GM23338 (cell line): ENCODE measurements around the gene ZNHIT1. TPM values are rescaled to one million over a fixed set of nuclear protein-coding genes. Genes with fewer than 3 reads are reported as not detected.
A peak's percentile ranks its signal among the peaks of the same experiment; 100 is the strongest.

Experiments
- ATAC-seq: fragments of 200-7000 bp; cut with Tn5 transposase; 3 replicates; pipeline ENCODE4 v1.9.1; 2020
- DNase-seq: peaks from one replicate; pipeline ENCODE4 v3.0.0-alpha.2; 2015; ENCODE audit warnings: low spot score
- H2AFZ ChIP-seq: fragments of 200-600 bp; sonication (generic); 2 replicates; pipeline ENCODE4 v1.8.0; 2016; ENCODE audit warnings: antibody characterized with exemption, mild to moderate bottlenecking, moderate library complexity
- H3F3A ChIP-seq: fragments of 200-600 bp; sonication (generic); replicated peaks from 2 replicates; pipeline ENCODE4 v1.8.0; 2017; ENCODE audit warnings: antibody characterized with exemption, mixed run types, low read depth
- H3K27ac ChIP-seq: fragments of 200-600 bp; sonication (generic); 2 replicates; pipeline ENCODE4 v1.6.1; 2016; ENCODE audit warnings: low read depth
- H3K27me3 ChIP-seq: fragments of 200-600 bp; sonication (generic); 2 replicates; pipeline ENCODE4 v1.8.0; 2016; ENCODE audit warnings: mild to moderate bottlenecking, mixed run types, moderate library complexity; ENCODE audit not compliant: insufficient read depth
- H3K36me3 ChIP-seq: fragments of 200-600 bp; sonication (generic); 2 replicates; pipeline ENCODE4 v1.8.0; 2016; ENCODE audit warnings: mild to moderate bottlenecking; ENCODE audit not compliant: insufficient read depth
- H3K4me1 ChIP-seq: fragments of 200-600 bp; sonication (generic); 2 replicates; pipeline ENCODE4 v1.8.0; 2016; ENCODE audit warnings: mild to moderate bottlenecking, moderate library complexity; ENCODE audit not compliant: insufficient read depth
- H3K4me2 ChIP-seq: fragments of 200-600 bp; sonication (generic); 2 replicates; pipeline ENCODE4 v1.7.1; 2017; ENCODE audit warnings: mixed run types
- H3K4me3 ChIP-seq: fragments of 200-600 bp; sonication (generic); 2 replicates; pipeline ENCODE4 v1.6.1; 2016; ENCODE audit warnings: mixed run types
- H3K79me2 ChIP-seq: fragments of 200-600 bp; sonication (generic); replicated peaks from 2 replicates; pipeline ENCODE4 v1.8.0; 2017; ENCODE audit warnings: mild to moderate bottlenecking; ENCODE audit not compliant: insufficient read depth
- H3K9me2 ChIP-seq: fragments of 200-600 bp; sonication (generic); 2 replicates; pipeline ENCODE4 v1.8.0; 2017; ENCODE audit not compliant: insufficient read depth
- H4K20me1 ChIP-seq: fragments of 200-600 bp; sonication (generic); replicated peaks from 2 replicates; pipeline ENCODE4 v1.8.0; 2017; ENCODE audit warnings: mild to moderate bottlenecking; ENCODE audit not compliant: insufficient read depth
- H3K27ac Mint-ChIP-seq: 2 replicates; pipeline ENCODE4 v1.8.0; 2020; ENCODE audit warnings: inconsistent platforms, mild to moderate bottlenecking, moderate library complexity, mixed read lengths
- H3K27me3 Mint-ChIP-seq: 3 replicates; pipeline ENCODE4 v1.8.0; 2022; ENCODE audit warnings: low read depth, mild to moderate bottlenecking, moderate library complexity, mixed read lengths, inconsistent platforms; ENCODE audit not compliant: insufficient read depth, poor library complexity
- H3K36me3 Mint-ChIP-seq: 3 replicates; pipeline ENCODE4 v1.8.0; 2021; ENCODE audit warnings: low read depth, mild to moderate bottlenecking, inconsistent platforms, moderate library complexity, mixed read lengths
- H3K4me1 Mint-ChIP-seq: 3 replicates; pipeline ENCODE4 v1.8.0; 2020; ENCODE audit warnings: mild to moderate bottlenecking, inconsistent platforms, mixed read lengths
- H3K4me3 Mint-ChIP-seq: 3 replicates; pipeline ENCODE4 v1.8.0; 2021; ENCODE audit warnings: moderate library complexity, mild to moderate bottlenecking, inconsistent platforms, mixed read lengths
- H3K9me3 Mint-ChIP-seq: 3 replicates; pipeline ENCODE4 v1.8.0; 2020; ENCODE audit warnings: moderate library complexity, mild to moderate bottlenecking, inconsistent platforms, mixed read lengths
- CREB1 ChIP-seq: fragments of 250-450 bp; sonication (Bioruptor Pico); IDR thresholded peaks from 2 replicates; pipeline ENCODE4 v1.5.0; 2020; ENCODE audit warnings: low read depth, mild to moderate bottlenecking, moderate library complexity
- ETS1 ChIP-seq: IDR thresholded peaks from 2 replicates; pipeline ENCODE4 v1.6.1; 2016; ENCODE audit warnings: antibody characterized with exemption
- NANOG ChIP-seq: IDR thresholded peaks from 2 replicates; pipeline ENCODE4 v1.6.1; 2016; ENCODE audit warnings: antibody characterized with exemption, borderline replicate concordance
- POLR2AphosphoS5 ChIP-seq: IDR thresholded peaks from 2 replicates; pipeline ENCODE4 v1.6.1; 2016; ENCODE audit warnings: antibody characterized with exemption, low read depth
- REST ChIP-seq: IDR thresholded peaks from one replicate; pipeline ENCODE4 v1.6.1; 2018; ENCODE audit warnings: antibody characterized with exemption; ENCODE audit not compliant: unreplicated experiment
- ZNF331 ChIP-seq: fragments of 250-450 bp; sonication (Bioruptor Pico); IDR thresholded peaks from 2 replicates; pipeline ENCODE4 v1.5.0; 2020; ENCODE audit warnings: low read depth, mild to moderate bottlenecking, moderate library complexity
- polyA plus RNA-seq: library from polyadenylated mRNA; unstranded; fragments of >200 nt; fragmentation: Nextera tagmentation; extraction: Ambion mirVana; gene quantifications from 2 replicates; pipeline ENCODE4 v1.2.1, GENCODE V29; 2016
- total RNA-seq: library from RNA; depleted of rRNA; stranded (reverse); fragments of >200 nt; shearing (Covaris generic); gene quantifications from 2 replicates; pipeline ENCODE4 v1.2.3, GENCODE V29; 2014
- TF ChIP-seq, protein P1 (sequence below): fragments of 250-450 bp; sonication (Bioruptor Pico); IDR thresholded peaks from 2 replicates; pipeline ENCODE4 v1.5.0; 2020; ENCODE audit warnings: mild to moderate bottlenecking, moderate library complexity

Gene ZNHIT1
- total and polyA plus RNA-seq, 2 experiments from 2014 or later, result 64.6 to 113 TPM

DNA sequence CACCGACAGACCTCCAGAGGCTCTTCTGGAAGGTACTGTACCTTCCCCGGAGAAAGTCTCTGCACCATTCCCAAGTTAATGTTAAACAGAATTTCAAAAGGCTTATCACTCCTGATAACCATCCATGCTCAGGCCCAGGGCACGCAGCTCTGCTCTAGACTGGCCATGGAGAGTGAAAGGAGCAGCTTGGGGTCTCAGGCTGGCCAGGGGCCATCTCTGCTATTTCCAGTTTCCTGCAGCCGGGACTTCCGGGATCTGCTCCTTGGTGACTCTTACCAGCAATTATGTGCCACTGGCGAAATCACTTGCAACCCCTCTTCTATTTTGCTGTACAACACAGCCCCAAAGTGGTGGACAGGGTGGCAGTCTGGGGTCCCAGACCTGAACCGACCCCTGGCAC is 13.7 kb downstream of the ZNHIT1 start (continued):
- TF ChIP-seq ZNF331 (CRISPR knock-in tag), result no peak

GRCh38 chr7:101232141-101232850 is 14.3 kb downstream of the ZNHIT1 start:
- Mint-ChIP-seq H3K9me3 (no peaks in the 10 kb centered on the region), H3K4me3 (peak overlapping the region; percentile 73), H3K4me1 (peaks cover 23% of the 10 kb centered on the region), H3K27me3 (peaks cover 14% of the 10 kb centered on the region), H3K36me3 (peaks cover 15% of the 10 kb centered on the region), H3K27ac (no peak overlapping the region)
- DNase-seq, result peak; percentile 89
- Histone ChIP-seq H3K4me1 (peaks cover 26% of the 10 kb centered on the region; the same call in 1 of the 2 replicates), H3K9me2 (no peaks in the 10 kb centered on the region), H4K20me1 (no peaks in the 10 kb centered on the region), H3K79me2 (no peaks in the 10 kb centered on the region), H2AFZ (peak overlapping the region; percentile 92), H3K27me3 (no peaks in the 10 kb centered on the region), H3F3A (peaks cover 28% of the 10 kb centered on the region), H3K27ac (peak overlapping the region; percentile 76), H3K4me3 (peak overlapping the region; percentile 92), H3K4me2 (peak overlapping the region; percentile 94), H3K36me3 (no peaks in the 10 kb centered on the region)
- ATAC-seq, result peak; percentile 88
- TF ChIP-seq ETS1 (0 out of 2 replicates have a peak, but pooled peaks have one; percentile 32), CREB1 (CRISPR knock-in tag) (no peak), POLR2AphosphoS5 (peak; percentile 74)

DNA sequence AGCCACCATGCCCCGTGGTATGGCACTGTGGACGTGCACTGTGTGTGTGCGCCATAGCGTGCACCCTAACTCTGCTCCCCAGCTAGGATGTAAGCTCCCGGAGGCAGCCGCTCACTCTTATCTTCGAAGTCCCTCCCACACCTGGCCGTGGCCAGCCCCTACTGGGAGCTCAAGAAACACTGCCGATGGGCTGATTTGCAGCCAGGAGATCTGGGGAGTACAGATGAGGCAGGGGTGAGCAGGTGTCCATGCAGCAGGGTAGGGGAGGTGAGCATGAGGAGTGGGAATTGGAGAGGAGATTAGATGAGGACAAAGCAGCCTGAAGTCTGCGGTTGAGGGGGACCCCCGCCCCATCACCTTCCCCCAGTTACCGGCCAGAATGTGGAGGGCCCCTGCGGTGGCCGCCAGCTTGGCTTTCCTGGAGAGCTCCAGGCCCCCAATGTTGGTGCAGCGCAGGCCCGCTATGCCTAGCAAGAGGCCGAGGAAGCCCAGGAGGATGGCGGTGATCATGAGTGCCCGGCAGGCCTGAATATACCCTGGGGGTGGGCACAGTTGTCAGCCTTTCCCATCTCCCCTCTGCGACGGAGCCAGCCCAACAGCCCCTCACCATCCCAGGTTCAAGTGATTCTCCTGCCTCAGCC is 16.1 kb downstream of the ZNHIT1 start:
- H3K4me1 Mint-ChIP-seq, result peaks cover 36% of the 10 kb centered on the region
- no peaks in the 10 kb centered on the region for H3K9me3 Mint-ChIP-seq
- no peaks in the 10 kb centered on the region for H3K27me3 ChIP-seq
- H3K79me2 ChIP-seq, result no peaks in the 10 kb centered on the region
- H3K4me1 ChIP-seq, result peaks cover 43% of the 10 kb centered on the region
- DNase-seq (no peak), ATAC-seq (no peak)
- no peaks in the 10 kb centered on the region; the same call in 1 of the 2 replicates for H4K20me1 ChIP-seq
- H3K4me2 ChIP-seq, result no peak overlapping the region
- H3K4me3 ChIP-seq, result no peak overlapping the region
- H3K27ac ChIP-seq, result no peak overlapping the region
- H3K36me3 ChIP-seq, result no peaks in the 10 kb centered on the region
- no peaks in the 10 kb centered on the region for H3K9me2 ChIP-seq
- H3K36me3 Mint-ChIP-seq, result peaks cover 8% of the 10 kb centered on the region
- H3K27ac Mint-ChIP-seq, result no peak overlapping the region
- H3K4me3 Mint-ChIP-seq, result no peak overlapping the region; the same call in 2 of the 3 replicates
- no peak overlapping the region for H2AFZ ChIP-seq
- H3F3A ChIP-seq, result peaks cover 33% of the 10 kb centered on the region
- peaks cover 17% of the 10 kb centered on the region for H3K27me3 Mint-ChIP-seq
- no peak for TF ChIP-seq REST
- TF ChIP-seq CREB1 (CRISPR knock-in tag), result no peak
- no peak for TF ChIP-seq NANOG
- TF ChIP-seq, protein P1, sequence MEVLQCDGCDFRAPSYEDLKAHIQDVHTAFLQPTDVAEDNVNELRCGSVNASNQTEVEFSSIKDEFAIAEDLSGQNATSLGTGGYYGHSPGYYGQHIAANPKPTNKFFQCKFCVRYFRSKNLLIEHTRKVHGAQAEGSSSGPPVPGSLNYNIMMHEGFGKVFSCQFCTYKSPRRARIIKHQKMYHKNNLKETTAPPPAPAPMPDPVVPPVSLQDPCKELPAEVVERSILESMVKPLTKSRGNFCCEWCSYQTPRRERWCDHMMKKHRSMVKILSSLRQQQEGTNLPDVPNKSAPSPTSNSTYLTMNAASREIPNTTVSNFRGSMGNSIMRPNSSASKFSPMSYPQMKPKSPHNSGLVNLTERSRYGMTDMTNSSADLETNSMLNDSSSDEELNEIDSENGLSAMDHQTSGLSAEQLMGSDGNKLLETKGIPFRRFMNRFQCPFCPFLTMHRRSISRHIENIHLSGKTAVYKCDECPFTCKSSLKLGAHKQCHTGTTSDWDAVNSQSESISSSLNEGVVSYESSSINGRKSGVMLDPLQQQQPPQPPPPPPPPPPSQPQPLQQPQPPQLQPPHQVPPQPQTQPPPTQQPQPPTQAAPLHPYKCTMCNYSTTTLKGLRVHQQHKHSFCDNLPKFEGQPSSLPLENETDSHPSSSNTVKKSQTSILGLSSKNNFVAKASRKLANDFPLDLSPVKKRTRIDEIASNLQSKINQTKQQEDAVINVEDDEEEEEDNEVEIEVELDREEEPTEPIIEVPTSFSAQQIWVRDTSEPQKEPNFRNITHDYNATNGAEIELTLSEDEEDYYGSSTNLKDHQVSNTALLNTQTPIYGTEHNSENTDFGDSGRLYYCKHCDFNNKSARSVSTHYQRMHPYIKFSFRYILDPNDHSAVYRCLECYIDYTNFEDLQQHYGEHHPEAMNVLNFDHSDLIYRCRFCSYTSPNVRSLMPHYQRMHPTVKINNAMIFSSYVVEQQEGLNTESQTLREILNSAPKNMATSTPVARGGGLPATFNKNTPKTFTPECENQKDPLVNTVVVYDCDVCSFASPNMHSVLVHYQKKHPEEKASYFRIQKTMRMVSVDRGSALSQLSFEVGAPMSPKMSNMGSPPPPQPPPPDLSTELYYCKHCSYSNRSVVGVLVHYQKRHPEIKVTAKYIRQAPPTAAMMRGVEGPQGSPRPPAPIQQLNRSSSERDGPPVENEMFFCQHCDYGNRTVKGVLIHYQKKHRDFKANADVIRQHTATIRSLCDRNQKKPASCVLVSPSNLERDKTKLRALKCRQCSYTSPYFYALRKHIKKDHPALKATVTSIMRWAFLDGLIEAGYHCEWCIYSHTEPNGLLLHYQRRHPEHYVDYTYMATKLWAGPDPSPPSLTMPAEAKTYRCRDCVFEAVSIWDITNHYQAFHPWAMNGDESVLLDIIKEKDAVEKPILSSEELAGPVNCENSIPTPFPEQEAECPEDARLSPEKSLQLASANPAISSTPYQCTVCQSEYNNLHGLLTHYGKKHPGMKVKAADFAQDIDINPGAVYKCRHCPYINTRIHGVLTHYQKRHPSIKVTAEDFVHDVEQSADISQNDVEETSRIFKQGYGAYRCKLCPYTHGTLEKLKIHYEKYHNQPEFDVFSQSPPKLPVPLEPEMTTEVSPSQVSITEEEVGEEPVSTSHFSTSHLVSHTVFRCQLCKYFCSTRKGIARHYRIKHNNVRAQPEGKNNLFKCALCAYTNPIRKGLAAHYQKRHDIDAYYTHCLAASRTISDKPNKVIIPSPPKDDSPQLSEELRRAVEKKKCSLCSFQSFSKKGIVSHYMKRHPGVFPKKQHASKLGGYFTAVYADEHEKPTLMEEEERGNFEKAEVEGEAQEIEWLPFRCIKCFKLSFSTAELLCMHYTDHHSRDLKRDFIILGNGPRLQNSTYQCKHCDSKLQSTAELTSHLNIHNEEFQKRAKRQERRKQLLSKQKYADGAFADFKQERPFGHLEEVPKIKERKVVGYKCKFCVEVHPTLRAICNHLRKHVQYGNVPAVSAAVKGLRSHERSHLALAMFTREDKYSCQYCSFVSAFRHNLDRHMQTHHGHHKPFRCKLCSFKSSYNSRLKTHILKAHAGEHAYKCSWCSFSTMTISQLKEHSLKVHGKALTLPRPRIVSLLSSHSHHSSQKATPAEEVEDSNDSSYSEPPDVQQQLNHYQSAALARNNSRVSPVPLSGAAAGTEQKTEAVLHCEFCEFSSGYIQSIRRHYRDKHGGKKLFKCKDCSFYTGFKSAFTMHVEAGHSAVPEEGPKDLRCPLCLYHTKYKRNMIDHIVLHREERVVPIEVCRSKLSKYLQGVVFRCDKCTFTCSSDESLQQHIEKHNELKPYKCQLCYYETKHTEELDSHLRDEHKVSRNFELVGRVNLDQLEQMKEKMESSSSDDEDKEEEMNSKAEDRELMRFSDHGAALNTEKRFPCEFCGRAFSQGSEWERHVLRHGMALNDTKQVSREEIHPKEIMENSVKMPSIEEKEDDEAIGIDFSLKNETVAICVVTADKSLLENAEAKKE, result no peak
- TF ChIP-seq POLR2AphosphoS5, result no peak
